H1 (cell line): ENCODE results near the gene CUL1. TPM values are rescaled to one million over a fixed set of nuclear protein-coding genes. Genes with fewer than 3 reads are reported as not detected.

Experiments used
- CTCF ChIA-PET: fragments of 300-600 bp; sonication (Branson Sonifier 250); formaldehyde crosslinking; loops from one replicate; lab custom pipeline; 2021; ENCODE audit not compliant: partially characterized antibody; lab: Charles Lee
- POLR2A ChIA-PET: fragments of 300-600 bp; sonication (Branson Sonifier 250); formaldehyde crosslinking; loops from one replicate; lab custom pipeline; 2021; ENCODE audit warnings: inconsistent platforms; ENCODE audit not compliant: partially characterized antibody; lab: Charles Lee
- DNase-seq, 2 experiments: peaks; one replicate each; pipeline versions ENCODE4 v3.0.0 to v3.0.0-alpha.2; 2010 to 2022; ENCODE audit warnings: low spot score in 2 of 2, low read depth in 1 of 2, mixed read lengths in 1 of 2
- FAIRE-seq: peaks from 2 replicates; lab custom pipeline; 2011; peaks lifted over from hg19 to GRCh38; lab: Jason Lieb, UNC
- H2AFZ ChIP-seq: 2 replicates; pipeline ENCODE4 v1.8.1; 2012; ENCODE audit warnings: low read length, inconsistent platforms
- H2AK5ac ChIP-seq: 2 replicates; pipeline ENCODE4 v1.6.1; 2013; ENCODE audit warnings: low read depth, low read length
- H2BK120ac ChIP-seq: replicated peaks from 2 replicates; pipeline ENCODE3; 2013; ENCODE audit warnings: low read depth, low read length, inconsistent platforms
- H2BK12ac ChIP-seq: 2 replicates; pipeline ENCODE4 v1.6.1; 2013; ENCODE audit warnings: low read depth, low read length
- H2BK15ac ChIP-seq: 2 replicates; pipeline ENCODE4 v1.6.1; 2013; ENCODE audit warnings: low read length
- H2BK20ac ChIP-seq: 2 replicates; pipeline ENCODE4 v1.6.1; 2013; ENCODE audit warnings: low read length
- H2BK5ac ChIP-seq: 2 replicates; pipeline ENCODE4 v1.6.1; 2013; ENCODE audit warnings: low read depth, low read length
- H3K14ac ChIP-seq: 2 replicates; pipeline ENCODE4 v1.6.1; 2013; ENCODE audit warnings: inconsistent platforms; ENCODE audit not compliant: insufficient read length
- H3K18ac ChIP-seq: 2 replicates; pipeline ENCODE4 v1.6.1; 2013; ENCODE audit warnings: low read length; ENCODE audit errors: extremely low read depth
- H3K23ac ChIP-seq: 2 replicates; pipeline ENCODE4 v1.6.1; 2013; ENCODE audit warnings: inconsistent platforms; ENCODE audit not compliant: insufficient read length
- H3K23me2 ChIP-seq: 2 replicates; pipeline ENCODE4 v1.6.1; 2013; ENCODE audit warnings: low read depth, low read length
- H3K27ac ChIP-seq: 2 replicates; pipeline ENCODE4 v1.6.1; 2011; ENCODE audit warnings: low read depth, low read length, inconsistent platforms
- H3K27me3 ChIP-seq, 4 experiments: replicated peaks in 1 of 4; 1 replicate in 1 of 4; 2 replicates in 3 of 4; pipeline versions ENCODE4 v1.6.1 to v1.8.1; 2011 to 2013; ENCODE audit warnings: low read length in 3 of 4, mild to moderate bottlenecking in 3 of 4, inconsistent platforms in 2 of 4, mixed read lengths in 2 of 4, moderate library complexity in 1 of 4; ENCODE audit not compliant: control insufficient read depth in 3 of 4, insufficient read depth in 3 of 4; ENCODE audit errors: extremely low read depth in 1 of 4
- H3K36me3 ChIP-seq, 4 experiments: 2 replicates each; pipeline versions ENCODE4 v1.6.1 to v1.8.1; 2011 to 2013; ENCODE audit warnings: mild to moderate bottlenecking in 4 of 4, low read length in 3 of 4, moderate library complexity in 2 of 4, control low read depth in 1 of 4, inconsistent platforms in 1 of 4; ENCODE audit not compliant: insufficient read depth in 4 of 4, control insufficient read depth in 2 of 4
- H3K4ac ChIP-seq: replicated peaks from 2 replicates; pipeline ENCODE3; 2013; ENCODE audit warnings: low read length, low read depth, mixed read lengths, inconsistent platforms; ENCODE audit not compliant: insufficient read length
- H3K4me1 ChIP-seq, 4 experiments: replicated peaks in 1 of 4; 1 replicate in 1 of 4; 2 replicates in 3 of 4; pipeline versions ENCODE4 v1.6.1 to v1.8.1; 2011 to 2013; ENCODE audit warnings: low read length in 3 of 4, inconsistent platforms in 2 of 4, mixed read lengths in 1 of 4; ENCODE audit not compliant: insufficient read depth in 4 of 4, control insufficient read depth in 3 of 4
- H3K4me2 ChIP-seq, 2 experiments: 2 replicates each; pipeline versions ENCODE4 v1.6.1 to v1.8.1; 2011 to 2013; ENCODE audit warnings: low read depth in 2 of 2, low read length in 2 of 2, control low read depth in 1 of 2, inconsistent platforms in 1 of 2, mild to moderate bottlenecking in 1 of 2; ENCODE audit not compliant: insufficient read depth in 1 of 2
- H3K4me3 ChIP-seq, 4 experiments: fragments of 200-600, 300-600 bp in 1 of 4; sonication (generic), shearing (Covaris generic), sonication (Bioruptor Twin) in 1 of 4; 2 replicates each; pipeline versions ENCODE4 v1.5.1 to v1.8.1; 2011 to 2016; ENCODE audit warnings: low read length in 4 of 4, low read depth in 3 of 4, control low read depth in 2 of 4, inconsistent platforms in 2 of 4, mild to moderate bottlenecking in 2 of 4, mixed read lengths in 1 of 4, moderate library complexity in 1 of 4; ENCODE audit not compliant: insufficient read depth in 2 of 4; ENCODE audit errors: extremely low read depth in 1 of 4
- H3K56ac ChIP-seq: replicated peaks from 2 replicates; pipeline ENCODE3; 2013; ENCODE audit warnings: low read depth, mild to moderate bottlenecking, mixed read lengths, low read length, inconsistent platforms; ENCODE audit not compliant: insufficient read length
- H3K79me1 ChIP-seq: 2 replicates; pipeline ENCODE4 v1.6.1; 2013; ENCODE audit warnings: low read depth, low read length, control low read depth
- H3K79me2 ChIP-seq, 2 experiments: 2 replicates each; pipeline versions ENCODE4 v1.6.1 to v1.8.1; 2012 to 2013; ENCODE audit warnings: low read length in 2 of 2, mild to moderate bottlenecking in 2 of 2, inconsistent platforms in 1 of 2; ENCODE audit not compliant: insufficient read depth in 2 of 2, control insufficient read depth in 1 of 2
- H3K9ac ChIP-seq, 4 experiments: replicated peaks in 1 of 4; 1 replicate in 1 of 4; 2 replicates in 3 of 4; pipeline versions ENCODE4 v1.6.1 to v1.8.1; 2011 to 2013; ENCODE audit warnings: low read depth in 3 of 4, low read length in 3 of 4, control low read depth in 2 of 4, mild to moderate bottlenecking in 2 of 4, moderate library complexity in 2 of 4, inconsistent platforms in 1 of 4; ENCODE audit errors: extremely low read depth in 1 of 4
- H3K9me3 ChIP-seq, 2 experiments: 2 replicates each; pipeline versions ENCODE4 v1.6.1 to v1.8.1; 2012 to 2013; ENCODE audit warnings: mild to moderate bottlenecking in 2 of 2, moderate library complexity in 2 of 2, control low read depth in 1 of 2, inconsistent platforms in 1 of 2, low read depth in 1 of 2, low read length in 1 of 2, mixed read lengths in 1 of 2; ENCODE audit not compliant: insufficient read depth in 2 of 2
- H4K20me1 ChIP-seq, 2 experiments: replicated peaks in 1 of 2; 2 replicates each; pipeline versions ENCODE3 to v1.8.1; 2011 to 2013; ENCODE audit warnings: inconsistent platforms in 2 of 2, low read length in 2 of 2, mild to moderate bottlenecking in 1 of 2; ENCODE audit not compliant: insufficient read depth in 2 of 2, control insufficient read depth in 1 of 2
- H4K5ac ChIP-seq: 2 replicates; pipeline ENCODE4 v1.6.1; 2013; ENCODE audit warnings: low read length, low read depth, mixed read lengths, inconsistent platforms; ENCODE audit not compliant: insufficient read length
- H4K8ac ChIP-seq: 2 replicates; pipeline ENCODE4 v1.8.0; 2013; ENCODE audit warnings: mild to moderate bottlenecking, moderate library complexity, low read length, inconsistent platforms; ENCODE audit not compliant: insufficient read depth; ENCODE audit errors: extremely low read depth
- H4K91ac ChIP-seq: replicated peaks from 2 replicates; pipeline ENCODE3; 2013; ENCODE audit warnings: low read length, mixed read lengths, inconsistent platforms; ENCODE audit not compliant: insufficient read length
- ATF2 ChIP-seq: IDR thresholded peaks from 2 replicates; pipeline ENCODE4 v1.6.1; 2012; ENCODE audit warnings: low read length, inconsistent platforms
- CREB1 ChIP-seq: IDR thresholded peaks from 2 replicates; pipeline ENCODE4 v1.6.1; 2012; ENCODE audit warnings: inconsistent platforms
- GABPA ChIP-seq: IDR thresholded peaks from 2 replicates; pipeline ENCODE4 v1.6.1; 2011; ENCODE audit warnings: mild to moderate bottlenecking, low read length, moderate library complexity, borderline replicate concordance; ENCODE audit not compliant: insufficient read depth
- PHF8 ChIP-seq: fragments of 200-600 bp; sonication (generic); conservative IDR thresholded peaks from 2 replicates; pipeline ENCODE4 v1.7.1; 2012; ENCODE audit warnings: low read depth, mild to moderate bottlenecking, inconsistent platforms, low read length, moderate library complexity
- POLR2A ChIP-seq, 2 experiments: IDR thresholded peaks; 1 replicate in 1 of 2; 2 replicates in 1 of 2; pipeline ENCODE4 v1.6.1; 2011; ENCODE audit warnings: low read depth in 2 of 2, low read length in 2 of 2, mild to moderate bottlenecking in 2 of 2; ENCODE audit errors: control extremely low read depth in 1 of 2
- RAD21 ChIP-seq, 2 experiments: IDR thresholded peaks in 1 of 2; conservative IDR thresholded peaks in 1 of 2; 2 replicates each; pipeline ENCODE4 v1.6.1; 2011; ENCODE audit warnings: low read depth in 2 of 2, low read length in 2 of 2, improper control_type of control experiment in 1 of 2, inconsistent platforms in 1 of 2, mild to moderate bottlenecking in 1 of 2, moderate library complexity in 1 of 2
- TAF1 ChIP-seq: IDR thresholded peaks from 2 replicates; pipeline ENCODE4 v1.6.1; 2011; ENCODE audit warnings: mild to moderate bottlenecking, low read depth, low read length
- WGBS, 2 experiments: shearing (Covaris generic) in 1 of 2; methylation state at CpG; one replicate each; pipeline versions ENCODE4 v1.1.6 to v1.1.7; 2013 to 2015; ENCODE audit warnings: low lambda C conversion rate in 2 of 2, mixed read lengths in 2 of 2, inconsistent platforms in 1 of 2, low coverage in 1 of 2, missing lambda C conversion rate in 1 of 2; ENCODE audit not compliant: insufficient replicate concordance in 2 of 2, insufficient coverage in 1 of 2, insufficient read length in 1 of 2; ENCODE audit errors: extremely low coverage in 1 of 2, missing lambda C conversion rate in 1 of 2; 5-methylcytosine and 5-hydroxymethylcytosine counted together
- polyA plus RNA-seq, 7 experiments: library from polyadenylated mRNA; depleted of rRNA in 3 of 7; stranded (reverse) in 5 of 7; unstranded in 2 of 7; fragments of >200 nt in 5 of 7; fragments of 200-250 nt in 2 of 7; gene quantifications; 1 replicate in 5 of 7; 2 replicates in 1 of 7; 4 replicates in 1 of 7; pipeline versions ENCODE4 v1.2.1 to v1.2.3, GENCODE V29; 2011 to 2013; ENCODE audit warnings: missing spikeins in 2 of 7, mixed read lengths in 2 of 7
- total RNA-seq: library from RNA; stranded (reverse); fragmentation: NEBNext Ultra II Directional; extraction: Animal tissue kit (Norgen Biotek cat#: 25700); gene quantifications from 2 replicates; pipeline ENCODE4 v1.2.1, GENCODE V29; 2021

CUL1 gene
- total and polyA plus RNA-seq, 2 of the 8 experiments (the other 6 are each of a cell fraction or from before 2014, with no cell fraction given), result 33.0 to 77.3 TPM

- Histone ChIP-seq H4K91ac (no peak overlapping the region), H2BK15ac (no peak overlapping the region), H3K79me1 (no peaks in the 10 kb centered on the region), H2BK120ac (no peak overlapping the region), H3K79me2 (no peaks in the 10 kb centered on the region), H3K4me3 (no peak overlapping the region), H3K56ac (no peak overlapping the region), H3K14ac (no peak overlapping the region), H2BK20ac (no peak overlapping the region), H2BK5ac (no peak overlapping the region), H2AK5ac (no peak overlapping the region), H3K4me1 (peaks cover 0 to 2% (median 1%) of the 10 kb centered on the region in 4 experiments; a peak in 2 of 7 replicates), H3K23me2 (no peaks in the 10 kb centered on the region), H3K23ac (no peak overlapping the region), H4K20me1 (no peaks in the 10 kb centered on the region), H3K36me3 (peaks cover 7 to 78% (median 36%) of the 10 kb centered on the region in 4 experiments; a peak in 7 of 8 replicates), H3K18ac (no peak overlapping the region), H2AFZ (no peak overlapping the region), H3K9ac (no peak overlapping the region), H3K27me3 (no peaks in the 10 kb centered on the region), H2BK12ac (no peak overlapping the region), H3K4me2 (no peak overlapping the region), H3K9me3 (no peaks in the 10 kb centered on the region), H4K5ac (no peak overlapping the region), H4K8ac (no peak overlapping the region), H3K4ac (no peak overlapping the region), H3K27ac (no peak overlapping the region)
- ChIA-PET CTCF (no interaction called here), POLR2A (interaction anchor here (0.6 kb wide), 1 partner anchor 84 kb away, joined by 5 read pairs; no protein-coding TSS in a partner anchor)
- DNase-seq, result no peak
- no peak for FAIRE-seq
- TF ChIP-seq CREB1 (no peak), PHF8 (no peak), TAF1 (no peak), GABPA (no peak), RAD21 (IDR thresholded peaks at IDR 0.05 in 1 of 2, conservative IDR thresholded peaks at IDR 0.05 in 1 of 2; ENCODE audit: low read depth in 2 of 2, low read length in 2 of 2) (no peak), POLR2A (IDR thresholded peaks at IDR 0.05; ENCODE audit: control extremely low read depth in 1 of 2, low read depth in 2 of 2, low read length in 2 of 2) (no peak), ATF2 (no peak)
- WGBS, 2 experiments, result 85% methylated on average over 4 of the region's 4 CpGs; no CpG with 5 or more reads in 1 of the 2 experiments
These were observed 113.2 kb downstream of the CUL1 start for GRCh38 chr7:148811892-148812291.
